K562 (cell line): ENCODE data around the gene PHKB. TPM values are rescaled to one million over a fixed set of nuclear protein-coding genes. Genes with fewer than 3 reads are reported as not detected.

Source experiments
- ATAC-seq: fragments of 200-7000 bp; cut with Tn5 transposase; 3 replicates; pipeline ENCODE4 v1.9.1; 2020; ENCODE audit warnings: moderate library complexity
- BruUV-seq: library from RNA; stranded (reverse); fragments of 400-500 nt; replicated peaks from 2 replicates; lab custom pipeline; 2021; lab: Mats Ljungman, UMichigan
- CTCF ChIA-PET: fragments of 300-600 bp; formaldehyde crosslinking; extraction: SDS; loops from one replicate; lab custom pipeline; 2021; ENCODE audit warnings: low intra/inter-chr PET ratio; lab: Yijun Ruan, JAX
- POLR2A ChIA-PET: fragments of 300-600, 350-650 bp; sonication (Branson Sonifier 250); formaldehyde crosslinking; extraction: SDS; loops from one replicate; lab custom pipeline; 2021; ENCODE audit warnings: antibody characterized with exemption, inconsistent platforms; lab: Yijun Ruan, JAX
- DNase-seq, 4 experiments: peaks; one replicate each; pipeline versions ENCODE4 v3.0.0 to v3.0.0-alpha.2; 2011 to 2018; ENCODE audit warnings: low spot score in 3 of 4, mixed read lengths in 3 of 4; ENCODE audit errors: extremely low read depth in 1 of 4
- FAIRE-seq: peaks from 2 replicates; lab custom pipeline; 2011; peaks lifted over from hg19 to GRCh38; lab: Jason Lieb, UNC
- H2AFZ ChIP-seq: 2 replicates; pipeline ENCODE4 v1.6.0; 2011; ENCODE audit warnings: low read depth, low read length, control low read depth, inconsistent platforms
- H3K27ac ChIP-seq: fragments of 200-600 bp; 3 replicates; pipeline ENCODE4 v1.8.0; 2011; ENCODE audit warnings: low read depth, mild to moderate bottlenecking, control low read depth, inconsistent platforms, low read length, moderate library complexity, mixed read lengths; ENCODE audit errors: extremely low read depth
- H3K27me3 ChIP-seq, 2 experiments: fragments of 300-600 bp in 1 of 2; 2 replicates in 1 of 2; 3 replicates in 1 of 2; pipeline versions ENCODE4 v1.6.0 to v1.8.0; 2011; ENCODE audit warnings: inconsistent platforms in 2 of 2, low read length in 2 of 2, mild to moderate bottlenecking in 1 of 2, mixed read lengths in 1 of 2, moderate library complexity in 1 of 2; ENCODE audit not compliant: control insufficient read depth in 2 of 2, insufficient read depth in 2 of 2
- H3K36me3 ChIP-seq: fragments of 300-600 bp; 3 replicates; pipeline ENCODE4 v1.8.0; 2011; ENCODE audit warnings: mild to moderate bottlenecking, low read length, inconsistent platforms; ENCODE audit not compliant: control insufficient read depth, insufficient read depth
- H3K4me1 ChIP-seq, 2 experiments: fragments of 200-600 bp in 1 of 2; replicated peaks in 1 of 2; 2 replicates in 1 of 2; 3 replicates in 1 of 2; pipeline versions ENCODE4 v1.5.1 to v1.8.0; 2011; ENCODE audit warnings: inconsistent platforms in 2 of 2, low read length in 2 of 2, mild to moderate bottlenecking in 1 of 2, mixed read lengths in 1 of 2, moderate library complexity in 1 of 2; ENCODE audit not compliant: control insufficient read depth in 2 of 2, insufficient read depth in 2 of 2
- H3K4me2 ChIP-seq: 2 replicates; pipeline ENCODE4 v1.6.1; 2011; ENCODE audit warnings: low read length, control low read depth, inconsistent platforms, mixed read lengths; ENCODE audit not compliant: insufficient read depth
- H3K4me3 ChIP-seq: fragments of 200-600 bp; sonication (generic), shearing (Covaris generic); 2 replicates; pipeline ENCODE4 v1.5.1; 2016; ENCODE audit warnings: control low read depth, inconsistent platforms
- H3K79me2 ChIP-seq: fragments of 200-600 bp; 3 replicates; pipeline ENCODE4 v1.8.0; 2011; ENCODE audit warnings: low read length, inconsistent platforms; ENCODE audit not compliant: control insufficient read depth, insufficient read depth
- H3K9ac ChIP-seq, 2 experiments: 2 replicates each; pipeline versions ENCODE4 v1.6.0 to v1.6.1; 2011; ENCODE audit warnings: low read depth in 2 of 2, low read length in 2 of 2, control low read depth in 1 of 2, inconsistent platforms in 1 of 2, mild to moderate bottlenecking in 1 of 2, mixed read lengths in 1 of 2; ENCODE audit not compliant: insufficient read depth in 1 of 2
- H3K9me1 ChIP-seq: one replicate; pipeline ENCODE4 v1.6.0; 2011; ENCODE audit warnings: inconsistent platforms, mild to moderate bottlenecking, low read length, moderate library complexity; ENCODE audit not compliant: control insufficient read depth, insufficient read depth
- H3K9me3 ChIP-seq: replicated peaks from 2 replicates; pipeline ENCODE4 v1.5.1; 2011; ENCODE audit warnings: low read depth, low read length, inconsistent platforms; ENCODE audit not compliant: control insufficient read depth, insufficient read depth
- H4K20me1 ChIP-seq: replicated peaks from 2 replicates; pipeline ENCODE4 v1.6.1; 2011; ENCODE audit warnings: low read length, inconsistent platforms, mixed read lengths; ENCODE audit not compliant: control insufficient read depth, insufficient read depth
- MYBL2 ChIP-seq, 2 experiments: fragments of 450-650 bp in 1 of 2; sonication (generic) in 1 of 2; formaldehyde crosslinking in 1 of 2; IDR thresholded peaks; 2 replicates each; pipeline versions ENCODE4 v1.6.1 to v1.8.1; 2017 to 2022; ENCODE audit warnings: borderline replicate concordance in 1 of 2, inconsistent platforms in 1 of 2, low read depth in 1 of 2, mild to moderate bottlenecking in 1 of 2, missing genetic modification reagents in 1 of 2, moderate library complexity in 1 of 2
- RBM14 ChIP-seq: fragments of 200-400 bp; formaldehyde crosslinking; IDR thresholded peaks from 2 replicates; pipeline ENCODE4 v1.6.1; 2018; ENCODE audit warnings: low read depth, mild to moderate bottlenecking, low read length, moderate library complexity, borderline replicate concordance; ENCODE audit not compliant: insufficient read depth
- ZNF263 ChIP-seq: sonication (generic); formaldehyde crosslinking; IDR thresholded peaks from 2 replicates; pipeline ENCODE4 v1.8.0; 2022; ENCODE audit warnings: mild to moderate bottlenecking, missing genetic modification reagents, borderline replicate concordance
- WGBS: fragments of 100-300 bp; shearing (Covaris generic); methylation state at CpG from one replicate; pipeline ENCODE4 v1.1.6; 2016; ENCODE audit warnings: low coverage, mixed read lengths; ENCODE audit not compliant: insufficient coverage; ENCODE audit errors: missing lambda C conversion rate; 5-methylcytosine and 5-hydroxymethylcytosine counted together
- in situ Hi-C: fragments of 300-500 bp; cut with MboI; formaldehyde crosslinking; loops from 4 replicates; pipeline ENCODE4 v1.15.0; 2018; ENCODE audit warnings: inconsistent platforms, mixed read lengths
- intact Hi-C: fragments of 100-400 bp; cut with micrococcal nuclease; formaldehyde crosslinking; loops from 2 replicates; pipeline ENCODE4 v1.14.2; 2022
- polyA plus RNA-seq, 8 experiments: library from polyadenylated mRNA; depleted of rRNA in 4 of 8; stranded (reverse) in 5 of 8; unstranded in 3 of 8; fragments of >200 nt; fragmentation: Nextera tagmentation in 2 of 8; fragmentation: Illumina TruSeq in 1 of 8; extraction: Ambion mirVana in 2 of 8; extraction: Trizol in 1 of 8; gene quantifications; 2 replicates each; pipeline versions ENCODE4 v1.2.1 to v1.2.3, GENCODE V29; 2011 to 2014; ENCODE audit warnings: inconsistent platforms in 1 of 8, missing spikeins in 1 of 8
- total RNA-seq, 7 experiments: library from RNA; depleted of rRNA in 6 of 7; stranded (reverse); fragments of >200 nt in 6 of 7; fragmentation: Illumina TruSeq in 2 of 7; extraction: Trizol in 2 of 7; gene quantifications; 2 replicates each; pipeline versions ENCODE4 v1.2.1 to v1.2.3, GENCODE V29; 2011 to 2021; ENCODE audit warnings: low replicate concordance in 1 of 7
- TF ChIP-seq, protein P1 (sequence below), 2 experiments: fragments of 450-650 bp; IDR thresholded peaks; 2 replicates each; pipeline ENCODE4 v1.6.1; 2016; ENCODE audit warnings: mild to moderate bottlenecking in 2 of 2, borderline replicate concordance in 1 of 2, low read depth in 1 of 2, moderate library complexity in 1 of 2

Gene PHKB
- total and polyA plus RNA-seq, 9 of the 15 experiments (the other 6 are each of a cell fraction or from before 2014, with no cell fraction given): 24.7 to 92.3 (median 67.0) TPM

DNA sequence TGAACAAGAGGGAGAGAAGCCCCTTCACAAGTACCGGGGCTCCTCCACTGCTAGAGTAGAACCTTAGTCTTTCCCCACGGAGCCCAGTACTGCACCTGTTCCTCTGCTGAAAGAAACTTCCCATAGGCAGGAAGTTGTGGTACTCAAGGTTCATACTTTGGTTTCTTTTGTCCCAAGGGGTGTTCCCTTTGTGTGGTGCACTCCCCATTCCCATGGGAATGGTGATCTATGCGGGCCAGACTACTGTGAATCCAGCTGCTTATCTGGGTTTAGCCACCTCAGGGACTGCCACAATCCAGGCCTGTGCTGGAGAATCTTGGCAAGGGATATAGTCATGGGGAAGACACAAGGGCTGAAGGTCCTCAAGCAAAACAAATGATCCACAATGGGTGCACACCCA is 110.6 kb downstream of the PHKB start:
- no peak for DNase-seq
- in situ Hi-C loops: no loop called here
- Histone ChIP-seq H3K27ac (no peak overlapping the region), H3K9me3 (no peaks in the 10 kb centered on the region), H3K79me2 (peaks cover 23% of the 10 kb centered on the region), H3K4me3 (no peak overlapping the region), H2AFZ (no peak overlapping the region), H3K36me3 (no peaks in the 10 kb centered on the region; the same call in 1 of the 3 replicates), H3K9ac (no peak overlapping the region), H3K27me3 (no peaks in the 10 kb centered on the region), H4K20me1 (no peaks in the 10 kb centered on the region), H3K4me2 (no peak overlapping the region), H3K4me1 (peaks cover 0 to 5% of the 10 kb centered on the region in 2 experiments; a peak in 1 of 5 replicates), H3K9me1 (no peaks in the 10 kb centered on the region)
- POLR2A ChIA-PET: interaction anchor here (1.0 to 1.6 kb wide), 3 partner anchors 13 to 135 kb away, joined by 4 to 5 read pairs (median 5); no protein-coding TSS in a partner anchor
- CTCF ChIA-PET: no interaction called here
- ATAC-seq: no peak
- WGBS: 94% methylated on average over 2 of the region's 3 CpGs
- intact Hi-C loops: loop anchor here (10.0 kb wide), 1 partner anchor 107 kb away; the partner anchor contains the start of genes ITFG1 and PHKB
- no peak for FAIRE-seq
- TF ChIP-seq MYBL2 (IDR thresholded peaks at IDR 0.05; ENCODE audit: low read depth): no peak
- TF ChIP-seq MYBL2 (CRISPR knock-in tag; IDR thresholded peaks at IDR 0.05; ENCODE audit: borderline replicate concordance): no peak
- TF ChIP-seq RBM14: no peak
- TF ChIP-seq, protein P1, sequence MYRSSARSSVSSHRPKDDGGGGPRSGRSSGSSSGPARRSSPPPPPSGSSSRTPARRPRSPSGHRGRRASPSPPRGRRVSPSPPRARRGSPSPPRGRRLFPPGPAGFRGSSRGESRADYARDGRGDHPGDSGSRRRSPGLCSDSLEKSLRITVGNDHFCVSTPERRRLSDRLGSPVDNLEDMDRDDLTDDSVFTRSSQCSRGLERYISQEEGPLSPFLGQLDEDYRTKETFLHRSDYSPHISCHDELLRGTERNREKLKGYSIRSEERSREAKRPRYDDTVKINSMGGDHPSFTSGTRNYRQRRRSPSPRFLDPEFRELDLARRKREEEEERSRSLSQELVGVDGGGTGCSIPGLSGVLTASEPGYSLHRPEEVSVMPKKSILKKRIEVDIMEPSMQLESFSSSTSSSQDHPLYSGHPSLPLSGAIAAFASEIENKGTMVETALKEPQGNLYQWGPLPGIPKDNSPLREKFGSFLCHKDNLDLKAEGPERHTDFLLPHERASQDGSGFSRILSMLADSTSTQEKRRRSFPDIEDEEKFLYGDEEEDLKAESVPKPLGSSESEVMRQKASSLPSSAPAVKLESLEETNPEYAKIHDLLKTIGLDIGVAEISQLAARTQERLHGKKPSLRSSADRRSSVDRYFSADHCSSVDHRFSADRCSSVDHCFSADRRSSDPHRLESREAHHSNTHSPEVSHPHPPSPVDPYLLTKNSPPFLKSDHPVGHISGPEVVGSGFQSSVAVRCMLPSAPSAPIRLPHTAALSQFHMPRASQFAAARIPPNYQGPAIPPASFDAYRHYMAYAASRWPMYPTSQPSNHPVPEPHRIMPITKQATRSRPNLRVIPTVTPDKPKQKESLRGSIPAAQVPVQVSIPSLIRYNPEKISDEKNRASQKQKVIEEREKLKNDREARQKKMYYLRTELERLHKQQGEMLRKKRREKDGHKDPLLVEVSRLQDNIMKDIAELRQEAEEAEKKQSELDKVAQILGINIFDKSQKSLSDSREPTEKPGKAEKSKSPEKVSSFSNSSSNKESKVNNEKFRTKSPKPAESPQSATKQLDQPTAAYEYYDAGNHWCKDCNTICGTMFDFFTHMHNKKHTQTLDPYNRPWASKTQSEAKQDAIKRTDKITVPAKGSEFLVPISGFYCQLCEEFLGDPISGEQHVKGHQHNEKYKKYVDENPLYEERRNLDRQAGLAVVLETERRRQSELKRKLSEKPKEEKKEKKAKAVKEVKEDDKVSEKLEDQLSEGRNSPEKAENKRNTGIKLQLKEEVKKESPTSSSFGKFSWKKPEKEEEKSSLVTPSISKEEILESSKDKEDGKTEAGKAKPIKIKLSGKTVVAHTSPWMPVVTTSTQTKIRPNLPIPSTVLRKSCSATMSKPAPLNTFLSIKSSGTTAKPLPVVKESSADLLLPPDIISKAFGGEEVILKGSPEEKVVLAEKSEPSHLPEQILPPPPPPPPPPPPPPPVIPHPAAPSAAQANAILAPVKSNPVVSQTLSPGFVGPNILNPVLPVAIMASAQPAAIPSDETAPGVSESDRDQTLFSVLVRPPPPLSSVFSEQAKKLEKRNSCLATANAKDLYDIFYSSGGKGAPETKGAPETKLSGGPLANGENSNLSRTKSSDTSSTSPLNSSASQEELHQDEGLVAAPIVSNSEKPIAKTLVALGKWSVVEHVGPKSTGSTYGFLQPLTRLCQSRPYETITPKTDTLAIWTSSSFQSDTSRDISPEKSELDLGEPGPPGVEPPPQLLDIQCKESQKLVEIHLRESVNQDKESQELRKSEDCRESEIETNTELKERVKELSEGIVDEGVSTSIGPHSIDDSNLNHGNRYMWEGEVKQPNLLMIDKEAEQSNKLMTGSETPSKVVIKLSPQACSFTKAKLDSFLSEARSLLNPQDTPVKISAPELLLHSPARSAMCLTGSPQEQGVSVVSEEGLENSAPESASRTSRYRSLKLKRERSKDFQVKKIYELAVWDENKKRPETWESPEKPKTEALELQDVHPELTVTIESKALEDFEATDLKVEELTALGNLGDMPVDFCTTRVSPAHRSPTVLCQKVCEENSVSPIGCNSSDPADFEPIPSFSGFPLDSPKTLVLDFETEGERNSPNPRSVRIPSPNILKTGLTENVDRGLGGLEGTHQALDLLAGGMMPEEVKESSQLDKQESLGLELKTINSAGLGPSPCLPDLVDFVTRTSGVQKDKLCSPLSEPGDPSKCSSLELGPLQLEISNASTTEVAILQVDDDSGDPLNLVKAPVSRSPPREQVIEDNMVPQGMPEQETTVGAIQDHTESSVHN (IDR thresholded peaks at IDR 0.05; ENCODE audit: borderline replicate concordance in 1 of 2, low read depth in 1 of 2): no peak
- TF ChIP-seq ZNF263: no peak
- no TSS peak for BruUV-seq
